GM18507 (cell line): ENCODE results near the gene RILPL2.
"Not testable (repeated sequence)": the region's sequence is repeated elsewhere in the genome, so short reads cannot be mapped to it uniquely, and the experiment has no call there.

Experiments used
- DNase-seq: peaks from one replicate; pipeline ENCODE4 v3.0.0; 2011; ENCODE audit warnings: low read depth; ENCODE audit not compliant: insufficient read length; ENCODE audit errors: extremely low spot score
- FAIRE-seq: peaks from 2 replicates; lab custom pipeline; 2011; peaks lifted over from hg19 to GRCh38; lab: Jason Lieb, UNC

RILPL2 gene

GRCh38 chr12:123388951-123389559, 47.4 kb downstream of the RILPL2 start:
- no peak for FAIRE-seq
- DNase-seq, result no peak

GRCh38 chr12:123388177-123388950, 48.1 kb downstream of the RILPL2 start:
- no peak for DNase-seq
- FAIRE-seq, result peak; percentile 54

GRCh38 chr12:123387508-123388176, 48.8 kb downstream of the RILPL2 start:
- FAIRE-seq, result no peak
- no peak for DNase-seq

GRCh38 chr12:123385536-123385935, 50.9 kb downstream of the RILPL2 start:
- FAIRE-seq, result not testable (repeated sequence)

GRCh38 chr12:123384994-123385376, 51.5 kb downstream of the RILPL2 start:
- FAIRE-seq, result no peak
- no peak for DNase-seq

More at GRCh38 chr12:123385536-123385935, 50.9 kb downstream of the RILPL2 start:
- DNase-seq, result not testable (repeated sequence)

- DNase-seq (no peak), FAIRE-seq (no peak)
Observed at GRCh38 chr12:123384318-123384993, 52.0 kb downstream of the RILPL2 start.

- DNase-seq (no peak), FAIRE-seq (no peak)
Observed at GRCh38 chr12:123382684-123383083, 53.8 kb downstream of the RILPL2 start.

- FAIRE-seq (no peak), DNase-seq (no peak)
Observed at GRCh38 chr12:123379391-123379790, 57.1 kb downstream of the RILPL2 start.

GRCh38 chr12:123372415-123372814, 64.1 kb downstream of the RILPL2 start:
- DNase-seq, FAIRE-seq: not testable (repeated sequence)

GRCh38 chr12:123371667-123372368, 64.7 kb downstream of the RILPL2 start:
- not testable (repeated sequence) for FAIRE-seq

GRCh38 chr12:123369229-123369628, 67.3 kb downstream of the RILPL2 start:
- FAIRE-seq (no peak), DNase-seq (no peak)

More at GRCh38 chr12:123371667-123372368, 64.7 kb downstream of the RILPL2 start:
- not testable (repeated sequence) for DNase-seq

GRCh38 chr12:123368431-123368830, 68.1 kb downstream of the RILPL2 start:
- FAIRE-seq, DNase-seq: not testable (repeated sequence)

- no peak for DNase-seq
- FAIRE-seq, result no peak
Observed at GRCh38 chr12:123367511-123367910, 69.0 kb downstream of the RILPL2 start.
